GM18505 (cell line): ENCODE data around the gene GSTK1.
"Not testable (repeated sequence)": the region's sequence is repeated elsewhere in the genome, so short reads cannot be mapped to it uniquely, and the experiment has no call there.

ENCODE experiments used
- ATAC-seq: cut with Tn5 transposase; IDR thresholded peaks from one replicate; pipeline ENCODE4 v1.9.1; 2021; ENCODE audit not compliant: unreplicated experiment
- POLR2A ChIP-seq: IDR thresholded peaks from 4 replicates; pipeline ENCODE4 v1.6.1; 2011; ENCODE audit warnings: borderline replicate concordance; ENCODE audit not compliant: insufficient read depth, insufficient read length; ENCODE audit errors: extremely low read depth

Gene GSTK1

GRCh38 chr7:143263266-143264195 lies at the start of gene GSTK1:
GSTK1 (plus strand) TSS chr7:143263441; CDS start chr7:143263514, 73 bp downstream.
- peak; percentile 95 for TF ChIP-seq POLR2A
- ATAC-seq, result peak; percentile 97

- not testable (repeated sequence) for ATAC-seq
Measured at GRCh38 chr7:143213478-143213877, 49.8 kb upstream of the GSTK1 start.

- peak; percentile 88 for ATAC-seq
- TF ChIP-seq POLR2A, result no peak
Measured at GRCh38 chr7:143214789-143215679, 48.2 kb upstream of the GSTK1 start.

- no peak for TF ChIP-seq POLR2A
- ATAC-seq, result no peak
Measured at GRCh38 chr7:143216151-143216550, 47.1 kb upstream of the GSTK1 start.

GRCh38 chr7:143216686-143217085 lies 46.6 kb upstream of the GSTK1 start:
- no peak for TF ChIP-seq POLR2A
- ATAC-seq, result no peak

- no peak for TF ChIP-seq POLR2A
- ATAC-seq, result no peak
Measured at GRCh38 chr7:143217806-143218205, 45.4 kb upstream of the GSTK1 start.

- TF ChIP-seq POLR2A, result no peak
- ATAC-seq, result no peak
Measured at GRCh38 chr7:143221286-143221685, 42.0 kb upstream of the GSTK1 start.

GRCh38 chr7:143221737-143222136 lies 41.5 kb upstream of the GSTK1 start, which contains the start of gene TAS2R40:
TAS2R40 (plus strand) TSS chr7:143222037; CDS start chr7:143222079, 42 bp downstream.
- no peak for ATAC-seq
- TF ChIP-seq POLR2A, result no peak

- no peak for TF ChIP-seq POLR2A
- ATAC-seq, result no peak
Measured at GRCh38 chr7:143222782-143223181, 40.5 kb upstream of the GSTK1 start.

- TF ChIP-seq POLR2A, result no peak
- ATAC-seq, result no peak
Measured at GRCh38 chr7:143223784-143224183, 39.5 kb upstream of the GSTK1 start.

- TF ChIP-seq POLR2A, result no peak
Measured at GRCh38 chr7:143225047-143225446, 38.2 kb upstream of the GSTK1 start.

GRCh38 chr7:143227806-143228205 lies 35.4 kb upstream of the GSTK1 start:
- TF ChIP-seq POLR2A, result no peak
- no peak for ATAC-seq

More at GRCh38 chr7:143225047-143225446, 38.2 kb upstream of the GSTK1 start:
- ATAC-seq, result no peak

GRCh38 chr7:143229054-143229790 lies 34.0 kb upstream of the GSTK1 start:
- ATAC-seq, result no peak
- TF ChIP-seq POLR2A, result no peak
